Uterus (tissue), 4 donors: ENCODE measurements around the gene CHCHD2. TPM values are rescaled to one million over a fixed set of nuclear protein-coding genes. Genes with fewer than 3 reads are reported as not detected.
"Not testable (repeated sequence)": the region's sequence is repeated elsewhere in the genome, so short reads cannot be mapped to it uniquely, and the experiment has no call there.

ENCODE experiments used
- DNase-seq, 2 donors: peaks; one replicate each; pipeline ENCODE4 v3.0.0-alpha.2; 2019 to 2020
- H3K27ac ChIP-seq, 2 donors: fragments of 200-600 bp; sonication (generic); 1 replicate in 1 of 2; 2 replicates in 1 of 2; pipeline ENCODE4 v1.5.1; 2016 to 2018
- H3K27me3 ChIP-seq, 2 donors: fragments of 200-600 bp; sonication (generic); one replicate each; pipeline ENCODE4 v1.5.1; 2018 to 2019; ENCODE audit warnings: control low read depth in 1 of 2
- H3K36me3 ChIP-seq, 2 donors: fragments of 200-600 bp; sonication (generic); one replicate each; pipeline ENCODE4 v1.5.1; 2019; ENCODE audit warnings: control low read depth in 1 of 2
- H3K4me1 ChIP-seq, 2 donors: fragments of 200-600 bp; sonication (generic); one replicate each; pipeline ENCODE4 v1.5.1; 2018 to 2019; ENCODE audit warnings: control low read depth in 1 of 2
- H3K4me3 ChIP-seq, 2 donors: fragments of 200-600 bp; sonication (generic); 1 replicate in 1 of 2; 2 replicates in 1 of 2; pipeline ENCODE4 v1.5.1; 2018 to 2019; ENCODE audit warnings: mild to moderate bottlenecking in 1 of 2
- H3K9me3 ChIP-seq, 2 donors: fragments of 200-600 bp; sonication (generic); one replicate each; pipeline ENCODE4 v1.5.1; 2019; ENCODE audit warnings: control low read depth in 1 of 2
- POLR2A ChIP-seq, 2 donors: fragments of 450-650 bp; IDR thresholded peaks; one replicate each; pipeline ENCODE4 v1.6.1; 2016; ENCODE audit warnings: antibody characterized with exemption in 2 of 2, mild to moderate bottlenecking in 1 of 2, moderate library complexity in 1 of 2
- intact Hi-C: fragments of 100-400 bp; cut with DNase I; formaldehyde crosslinking; loops from one replicate; pipeline ENCODE4 v1.15.1; 2023; ENCODE audit warnings: low total_unique reads
- total RNA-seq, 4 donors: library from RNA; depleted of rRNA in 3 of 4; stranded (reverse); fragments of >200 nt in 3 of 4; gene quantifications; one replicate each; pipeline versions ENCODE4 v1.1.0 to v1.2.4, GENCODE V29; 2014 to 2023
- TF ChIP-seq, protein P1 (sequence below), 4 experiments: fragments of 200-600 bp in 2 of 4; fragments of 450-650 bp in 2 of 4; sonication (generic) in 2 of 4; IDR thresholded peaks; one replicate each; pipeline ENCODE4 v1.5.1; 2016 to 2019; ENCODE audit warnings: antibody characterized with exemption in 4 of 4, mild to moderate bottlenecking in 2 of 4, moderate library complexity in 1 of 4
- donor health status: DM: yes; HTN: yes; CAD: no.

CHCHD2 gene
- total RNA-seq, 4 donors from 2014 or later = 193 to 900 (median 353) TPM

DNA sequence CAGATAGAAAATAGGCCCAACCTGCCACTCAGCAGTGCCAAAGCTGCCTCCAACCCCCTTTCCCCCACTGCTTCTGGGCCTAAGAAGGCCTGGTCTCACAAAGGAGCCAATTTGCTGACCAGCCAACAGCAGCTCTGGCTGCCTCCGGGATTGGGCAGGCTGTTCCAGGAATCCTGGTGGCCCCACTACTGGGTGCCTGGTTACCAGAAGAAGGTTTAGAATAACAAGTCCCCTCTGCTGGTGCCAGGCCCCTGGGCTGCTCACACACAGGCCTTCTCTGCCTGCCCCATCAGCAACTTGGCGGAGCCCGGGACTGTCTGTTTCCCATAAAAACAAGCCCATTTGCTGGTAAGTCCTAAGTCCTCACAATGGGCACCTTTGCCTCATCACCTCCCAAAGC, 14.7 kb downstream of the CHCHD2 start:
- TF ChIP-seq, protein P1, sequence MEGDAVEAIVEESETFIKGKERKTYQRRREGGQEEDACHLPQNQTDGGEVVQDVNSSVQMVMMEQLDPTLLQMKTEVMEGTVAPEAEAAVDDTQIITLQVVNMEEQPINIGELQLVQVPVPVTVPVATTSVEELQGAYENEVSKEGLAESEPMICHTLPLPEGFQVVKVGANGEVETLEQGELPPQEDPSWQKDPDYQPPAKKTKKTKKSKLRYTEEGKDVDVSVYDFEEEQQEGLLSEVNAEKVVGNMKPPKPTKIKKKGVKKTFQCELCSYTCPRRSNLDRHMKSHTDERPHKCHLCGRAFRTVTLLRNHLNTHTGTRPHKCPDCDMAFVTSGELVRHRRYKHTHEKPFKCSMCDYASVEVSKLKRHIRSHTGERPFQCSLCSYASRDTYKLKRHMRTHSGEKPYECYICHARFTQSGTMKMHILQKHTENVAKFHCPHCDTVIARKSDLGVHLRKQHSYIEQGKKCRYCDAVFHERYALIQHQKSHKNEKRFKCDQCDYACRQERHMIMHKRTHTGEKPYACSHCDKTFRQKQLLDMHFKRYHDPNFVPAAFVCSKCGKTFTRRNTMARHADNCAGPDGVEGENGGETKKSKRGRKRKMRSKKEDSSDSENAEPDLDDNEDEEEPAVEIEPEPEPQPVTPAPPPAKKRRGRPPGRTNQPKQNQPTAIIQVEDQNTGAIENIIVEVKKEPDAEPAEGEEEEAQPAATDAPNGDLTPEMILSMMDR (IDR thresholded peaks at IDR 0.05) = no peak
- no peak for TF ChIP-seq POLR2A (IDR thresholded peaks at IDR 0.05)
- intact Hi-C loops = no loop called here
- H3K27me3 ChIP-seq = no peaks in the 10 kb centered on the region
- peak overlapping the region; percentile 63 to 72 for H3K27ac ChIP-seq
- DNase-seq = no peak
- no peaks in the 10 kb centered on the region for H3K9me3 ChIP-seq
- H3K36me3 ChIP-seq = no peaks in the 10 kb centered on the region
- H3K4me1 ChIP-seq = peaks cover 0 to 7% of the 10 kb centered on the region in 2 donors
- H3K4me3 ChIP-seq = no peak overlapping the region

DNA sequence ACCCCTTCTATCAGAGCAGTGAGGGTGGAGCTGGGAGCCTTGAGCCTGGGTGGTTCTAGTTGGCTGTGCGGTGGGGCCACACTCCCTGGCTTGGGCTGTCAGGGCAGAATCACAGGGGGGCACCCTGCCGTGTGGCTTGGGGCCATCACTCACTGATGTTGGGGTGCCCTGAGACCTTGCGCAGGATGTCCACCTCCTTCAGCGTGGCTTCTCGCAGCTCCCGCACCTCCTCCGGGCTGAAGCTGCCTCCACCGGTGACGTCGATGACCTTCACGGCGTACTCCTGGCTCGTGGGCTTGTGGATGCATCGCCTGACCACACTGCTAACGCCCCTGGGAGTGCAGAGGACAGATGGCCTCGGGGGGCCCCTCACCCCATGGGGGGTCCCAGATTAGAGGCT, 18.8 kb downstream of the CHCHD2 start:
- Histone ChIP-seq H3K36me3 (no peaks in the 10 kb centered on the region), H3K4me1 (peaks cover 0 to 3% of the 10 kb centered on the region in 2 donors), H3K27ac (no peak overlapping the region), H3K9me3 (no peaks in the 10 kb centered on the region), H3K4me3 (no peak overlapping the region), H3K27me3 (no peaks in the 10 kb centered on the region)
- TF ChIP-seq POLR2A (IDR thresholded peaks at IDR 0.05) = no peak
- TF ChIP-seq, protein P1 (IDR thresholded peaks at IDR 0.05) = no peak
- no peak for DNase-seq
- intact Hi-C loops = no loop called here

DNA sequence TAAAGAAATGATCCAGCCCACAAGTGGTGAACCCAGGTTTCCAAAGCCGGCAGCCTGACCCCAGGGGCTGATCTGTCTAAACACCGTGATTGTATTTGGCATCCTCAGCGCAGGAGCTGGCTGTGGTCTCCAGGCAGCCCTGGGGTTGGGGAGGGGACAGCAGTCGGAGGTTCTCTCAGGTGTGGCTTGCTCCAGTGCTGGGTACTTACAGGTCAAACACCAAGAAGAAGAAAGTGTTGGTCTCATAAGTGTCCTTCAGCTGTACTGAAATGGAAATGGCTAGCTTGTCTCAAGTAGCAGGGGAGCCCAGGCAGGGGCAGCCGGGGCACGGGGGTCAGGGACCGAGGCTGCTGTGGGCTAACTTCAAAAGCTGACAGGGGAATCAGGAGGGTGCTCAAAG, 19.5 kb downstream of the CHCHD2 start:
- no peak overlapping the region for H3K4me3 ChIP-seq
- H3K36me3 ChIP-seq = no peaks in the 10 kb centered on the region
- no peaks in the 10 kb centered on the region for H3K4me1 ChIP-seq
- H3K27me3 ChIP-seq = no peaks in the 10 kb centered on the region
- intact Hi-C loops = no loop called here
- TF ChIP-seq, protein P1 (IDR thresholded peaks at IDR 0.05) = no peak
- TF ChIP-seq POLR2A (IDR thresholded peaks at IDR 0.05) = no peak
- no peak overlapping the region for H3K27ac ChIP-seq
- no peaks in the 10 kb centered on the region for H3K9me3 ChIP-seq
- no peak for DNase-seq

DNA sequence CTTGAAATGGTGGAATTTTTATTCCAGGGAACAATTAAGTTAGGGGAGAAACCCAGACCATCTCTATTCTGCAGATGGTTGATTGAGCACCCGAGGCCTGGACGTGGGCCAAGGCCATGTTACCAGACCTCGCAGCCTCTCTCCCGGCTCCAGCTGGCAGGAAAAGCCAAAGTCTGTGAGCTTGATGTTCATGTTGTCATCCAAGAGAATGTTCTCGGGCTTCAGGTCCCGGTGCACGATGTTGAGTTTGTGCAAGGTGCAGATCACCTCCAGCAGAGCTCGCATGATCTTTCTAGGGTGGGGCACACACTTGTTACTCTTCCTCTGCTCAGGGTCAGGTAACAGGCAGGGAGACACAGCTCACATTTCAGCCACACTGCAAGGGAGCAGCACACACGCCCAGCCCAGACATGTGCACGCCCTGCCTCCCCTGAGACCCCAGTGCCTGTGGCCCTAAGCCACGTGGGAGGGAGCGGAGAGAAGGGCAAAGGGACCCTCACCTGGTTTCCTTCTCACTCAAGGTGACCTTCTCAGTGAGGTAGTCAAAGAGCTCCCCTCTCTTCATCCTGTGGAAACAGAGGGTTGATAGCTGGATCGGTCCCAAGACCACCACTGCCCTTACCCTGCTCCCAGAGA, 23.0 kb downstream of the CHCHD2 start:
- Histone ChIP-seq H3K4me3 (no peak overlapping the region), H3K4me1 (peaks cover 0 to 5% of the 10 kb centered on the region in 2 donors), H3K9me3 (no peaks in the 10 kb centered on the region), H3K27me3 (no peaks in the 10 kb centered on the region), H3K27ac (no peak overlapping the region), H3K36me3 (no peaks in the 10 kb centered on the region)
- DNase-seq = no peak
- intact Hi-C loops = no loop called here
- TF ChIP-seq POLR2A (IDR thresholded peaks at IDR 0.05) = no peak
- TF ChIP-seq, protein P1 (IDR thresholded peaks at IDR 0.05) = no peak

DNA sequence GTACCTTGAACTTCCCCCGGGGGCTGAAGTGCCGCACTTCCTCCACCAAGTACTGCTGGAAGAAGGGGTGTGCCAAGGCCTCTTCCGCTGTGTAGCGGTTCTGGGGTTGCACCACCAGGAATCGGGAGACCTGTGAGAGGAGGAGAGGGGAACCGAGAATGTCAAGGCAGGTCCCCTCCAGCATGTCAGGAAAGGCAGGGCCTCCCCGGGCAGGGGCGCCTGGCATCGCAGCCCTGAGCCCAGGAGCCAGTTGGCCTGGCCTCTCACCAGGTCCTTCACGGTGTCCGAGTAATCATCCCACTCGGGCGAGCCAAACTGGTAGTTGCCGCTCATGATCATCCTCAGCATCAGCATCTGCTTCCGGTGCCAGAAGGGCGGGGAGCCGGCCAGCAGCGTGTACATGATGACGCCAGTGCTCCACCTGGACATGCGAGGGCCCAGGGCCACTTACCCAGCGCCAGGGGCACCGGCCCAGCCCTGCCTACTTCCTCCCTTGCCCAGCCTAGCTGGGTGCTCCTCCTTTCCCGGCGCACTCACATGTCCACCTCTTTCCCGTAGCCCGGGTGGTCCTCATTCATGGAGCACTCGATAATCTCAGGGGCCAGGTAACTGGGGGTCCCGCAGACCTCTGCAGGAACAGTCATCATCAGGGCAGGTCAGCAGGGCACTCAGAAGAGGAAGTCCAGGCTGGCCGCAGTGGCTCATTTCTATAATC, 24.5 kb downstream of the CHCHD2 start:
- peaks cover 0 to 5% of the 10 kb centered on the region in 2 donors for H3K4me1 ChIP-seq
- H3K27me3 ChIP-seq = no peaks in the 10 kb centered on the region
- H3K4me3 ChIP-seq = no peak overlapping the region
- no peak for DNase-seq
- no peak overlapping the region for H3K27ac ChIP-seq
- H3K9me3 ChIP-seq = no peaks in the 10 kb centered on the region
- TF ChIP-seq, protein P1 (IDR thresholded peaks at IDR 0.05) = no peak
- intact Hi-C loops = no loop called here
- H3K36me3 ChIP-seq = no peaks in the 10 kb centered on the region

DNA sequence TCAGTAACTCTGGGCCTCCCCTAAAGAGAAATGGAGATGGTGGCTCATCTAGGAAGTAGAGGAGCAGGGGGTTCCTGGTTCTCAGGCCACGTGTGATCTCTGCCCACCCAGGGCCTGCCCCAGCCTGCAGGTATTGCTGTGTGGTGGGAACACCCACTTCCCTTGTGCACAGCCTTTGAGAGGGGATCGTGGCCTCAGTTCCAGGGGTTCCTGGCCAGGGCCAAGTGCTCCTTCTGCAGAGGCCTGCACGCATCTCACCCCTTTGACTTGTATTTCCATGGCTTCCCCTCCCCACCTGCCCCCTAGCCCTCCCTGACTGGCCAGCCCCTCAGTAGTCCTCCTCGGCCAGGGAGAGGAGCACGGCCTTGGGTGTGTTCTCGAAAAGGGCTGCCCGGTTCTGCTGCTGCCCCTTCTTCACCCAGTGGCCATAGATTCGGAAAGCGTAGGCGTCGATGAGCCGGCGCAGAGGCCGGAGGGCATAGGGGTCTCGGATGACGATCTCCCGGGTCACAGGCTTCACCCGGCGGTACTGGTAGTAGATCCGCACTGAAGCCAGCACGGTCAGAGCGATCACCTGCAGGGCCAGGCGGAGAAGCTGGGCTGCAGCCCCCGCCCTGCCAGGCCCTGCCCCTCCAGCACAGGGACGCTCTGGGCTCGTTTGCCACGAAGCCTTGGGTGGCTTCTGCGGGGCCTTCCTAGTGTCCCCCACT, 25.4 kb downstream of the CHCHD2 start:
- H3K27ac ChIP-seq = peak overlapping the region in 1 of 2 donors; percentile 73
- H3K4me1 ChIP-seq, intact Hi-C loops, H3K4me3 ChIP-seq, DNase-seq, H3K27me3 ChIP-seq, H3K36me3 ChIP-seq, H3K9me3 ChIP-seq: not testable (repeated sequence)
